Stimulated activated CD4-positive, alpha-beta T cell treated with anti-CD3 and anti-CD28 coated beads, Interleukin-4, amount 100 ng/mL, for 4 hours (primary cell): ENCODE data around the gene NDOR1.

Experiments
- DNase-seq, 2 experiments: peaks; one replicate each; pipeline ENCODE4 v3.0.0-alpha.2; 2020

Gene NDOR1

GRCh38 chr9:137221506-137222111 lies 16.1 kb downstream of the NDOR1 start:
- DNase-seq: peak in 1 of 2 experiments; percentile 29

DNA sequence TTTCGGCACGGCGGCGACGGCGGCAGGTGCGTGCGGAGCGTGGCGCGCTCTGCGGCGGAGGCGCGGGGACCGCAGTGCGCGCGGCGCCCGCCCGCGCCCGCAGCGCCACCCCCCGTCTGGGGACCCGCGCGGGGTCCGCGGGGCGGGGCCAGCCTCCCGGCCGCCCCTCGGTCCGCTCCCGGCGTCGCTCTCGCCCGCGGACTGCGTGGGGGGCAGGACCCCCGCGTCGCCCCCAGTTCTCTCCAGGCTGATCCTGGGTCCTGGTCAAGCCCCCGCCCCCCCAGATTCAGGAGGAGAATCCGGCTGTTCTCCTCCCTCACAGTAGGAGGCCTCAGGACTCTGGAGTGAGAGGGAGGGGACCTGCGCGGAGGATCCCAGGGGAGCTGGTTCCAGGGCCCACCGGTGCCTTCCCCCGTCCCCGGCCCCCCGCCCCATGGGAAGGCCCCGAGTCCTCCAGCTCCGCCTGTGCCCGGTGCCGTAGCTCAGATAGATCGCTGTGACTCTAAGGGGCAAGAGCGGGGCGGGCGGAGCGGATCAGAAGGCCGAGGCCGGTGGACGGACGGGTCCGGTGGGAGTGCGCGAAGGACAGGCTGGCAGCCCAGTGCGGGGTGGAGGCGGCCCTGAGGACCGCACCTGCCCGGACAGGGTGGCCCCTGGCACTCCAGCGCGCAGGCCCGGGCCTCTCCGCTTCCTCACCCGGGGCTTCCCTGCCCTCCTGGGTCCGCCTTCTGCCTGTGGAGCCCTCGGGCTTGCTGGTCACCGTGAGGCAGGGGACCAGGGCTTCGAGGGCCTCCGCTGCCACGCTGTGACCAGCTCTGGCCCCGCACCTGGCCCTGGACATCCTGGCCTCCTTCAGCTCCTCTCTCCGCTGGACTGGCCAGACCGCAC lies 16.9 kb downstream of the NDOR1 start, which contains the start of gene RNF208:
RNF208 (minus strand) TSS at position 51 of the 888 bp plus-strand sequence. CDS start 1,028 bp downstream, outside the sequence.
- DNase-seq: peak in 1 of 2 experiments; percentile 27

DNA sequence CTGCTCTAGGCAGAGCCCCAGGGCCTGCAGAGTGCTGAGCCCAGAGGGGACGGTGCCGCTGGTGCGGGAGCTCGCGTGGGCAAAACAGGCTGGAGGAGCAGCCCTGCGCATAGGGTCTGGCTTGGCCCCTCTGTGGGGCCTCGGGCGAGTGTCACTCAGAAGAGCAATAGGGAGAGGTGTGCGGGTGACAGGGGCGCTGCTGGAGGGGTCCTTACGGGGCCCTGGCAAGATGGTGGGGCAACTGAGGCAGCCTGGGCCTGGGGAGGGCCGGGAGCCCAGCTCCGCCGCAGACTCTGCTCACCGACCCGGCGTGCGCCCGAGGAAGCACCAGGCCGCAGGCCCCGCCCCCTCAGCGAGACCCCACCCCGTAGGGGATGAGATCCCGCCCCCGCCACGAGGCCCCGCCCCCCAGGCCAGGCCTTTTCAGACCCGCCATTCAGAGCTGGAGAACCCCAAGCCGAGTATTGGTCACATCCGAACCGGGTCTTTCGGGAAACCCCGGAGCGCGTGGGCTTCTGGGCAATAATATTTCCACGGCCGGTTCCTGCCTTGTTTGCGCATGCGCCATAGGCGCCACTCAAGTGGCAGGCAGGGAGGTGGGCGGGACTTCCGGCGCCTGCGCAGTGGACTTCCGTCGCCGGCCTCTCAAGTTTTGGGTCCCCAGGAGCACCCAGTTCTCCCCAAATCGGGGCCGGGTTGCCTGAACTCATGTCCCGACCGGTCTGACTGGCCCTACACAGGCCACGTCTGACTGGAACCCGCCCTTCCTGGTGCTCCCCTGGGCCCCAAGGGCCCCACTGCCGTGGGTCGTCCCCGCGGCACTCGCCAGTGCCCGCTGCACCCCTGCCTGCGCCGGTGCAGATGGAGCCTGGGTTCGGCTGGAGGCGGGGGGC lies 17.8 kb downstream of the NDOR1 start:
- DNase-seq: peak; percentile 99

DNA sequence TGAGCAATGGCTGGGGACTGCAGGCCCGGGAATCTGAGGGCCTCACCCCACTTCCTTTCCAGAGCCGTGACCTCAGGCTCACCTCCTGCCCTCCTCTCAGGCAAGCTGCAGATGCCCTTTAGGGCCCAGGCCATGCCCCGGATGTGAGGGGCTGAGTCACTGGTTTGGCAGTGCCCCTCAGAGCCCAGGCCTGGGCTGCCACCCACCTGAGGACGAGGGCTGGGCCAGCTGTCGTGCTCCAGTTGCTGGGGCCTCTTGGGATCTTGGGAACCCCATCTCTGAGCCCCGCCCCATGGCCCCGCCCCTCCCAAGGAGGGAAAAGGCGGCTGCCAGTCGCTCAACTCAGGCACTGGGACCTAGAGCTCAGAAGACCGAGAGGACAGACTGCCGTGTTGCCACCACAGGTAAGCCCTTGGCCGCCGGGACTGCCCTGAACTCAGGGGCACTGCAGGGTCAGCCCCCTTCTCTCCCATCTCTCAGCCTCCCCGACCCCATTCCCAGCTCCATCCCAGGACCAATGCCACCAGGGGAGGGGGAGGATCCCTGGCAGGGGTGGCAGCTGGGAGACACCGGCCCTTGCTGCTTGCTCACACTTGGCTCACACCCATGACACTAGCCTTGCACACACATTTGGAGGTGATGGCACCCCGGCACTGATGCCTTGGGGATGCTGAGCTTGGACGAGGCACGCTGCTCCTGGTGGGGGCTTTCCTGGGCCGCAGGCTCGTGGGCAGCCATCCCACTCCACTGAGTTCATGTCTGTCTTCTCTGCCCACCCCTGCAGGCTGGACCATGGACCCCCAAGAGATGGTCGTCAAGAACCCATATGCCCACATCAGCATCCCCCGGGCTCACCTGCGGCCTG lies 19.6 kb downstream of the NDOR1 start, which contains the start of gene CYSRT1:
CYSRT1 (plus strand) TSS at position 345 of the 865 bp plus-strand sequence; CDS start at position 793, 448 bp downstream.
- DNase-seq: no peak

- no peak for DNase-seq
Measured at GRCh38 chr9:137225699-137226331, 20.3 kb downstream of the NDOR1 start.

- DNase-seq: no peak
Measured at GRCh38 chr9:137226338-137227053, 21.0 kb downstream of the NDOR1 start.

DNA sequence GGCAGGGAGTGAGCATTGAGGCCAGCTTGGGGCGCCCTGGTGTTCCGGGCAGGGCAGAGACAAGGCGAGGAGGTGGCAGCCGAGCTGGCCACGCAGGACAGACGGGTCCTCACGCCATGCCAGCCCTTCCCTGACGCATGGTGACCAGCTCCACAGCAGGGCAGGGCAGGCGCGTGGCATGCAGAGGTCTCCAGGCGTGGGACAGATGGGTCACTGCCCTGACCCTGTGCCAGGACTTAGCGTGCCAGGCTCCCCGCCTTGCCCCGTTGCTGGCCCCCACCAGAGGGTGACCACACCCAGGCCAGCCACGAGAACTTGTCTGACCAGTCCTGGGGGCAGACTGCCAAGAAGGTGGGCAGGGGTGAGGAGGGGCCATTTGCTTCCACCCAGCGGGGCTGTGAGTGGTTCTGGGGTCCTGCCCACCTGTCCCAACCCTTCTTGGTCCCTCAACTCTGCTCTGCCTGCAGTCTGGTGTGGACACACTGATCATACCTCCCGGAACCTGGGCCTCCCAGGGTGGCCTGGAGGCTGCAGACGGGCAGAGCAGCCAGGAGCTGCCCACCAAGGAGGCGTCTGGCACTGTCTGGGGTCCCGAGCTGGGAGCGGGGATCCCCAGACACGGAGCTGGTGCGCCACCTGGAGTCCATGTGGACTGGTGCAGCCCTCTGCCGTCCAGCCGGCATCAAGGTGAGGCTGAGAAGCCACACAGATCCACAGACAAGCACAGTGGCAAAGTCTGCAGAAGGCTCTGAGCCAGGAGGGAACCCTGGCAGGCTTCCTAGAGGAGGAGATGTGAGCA lies 21.8 kb downstream of the NDOR1 start, which contains the start of gene RNF224:
RNF224 (plus strand) TSS at position 449 of the 799 bp plus-strand sequence. CDS start 834 bp downstream, outside the sequence.
- peak; percentile 77 for DNase-seq

DNA sequence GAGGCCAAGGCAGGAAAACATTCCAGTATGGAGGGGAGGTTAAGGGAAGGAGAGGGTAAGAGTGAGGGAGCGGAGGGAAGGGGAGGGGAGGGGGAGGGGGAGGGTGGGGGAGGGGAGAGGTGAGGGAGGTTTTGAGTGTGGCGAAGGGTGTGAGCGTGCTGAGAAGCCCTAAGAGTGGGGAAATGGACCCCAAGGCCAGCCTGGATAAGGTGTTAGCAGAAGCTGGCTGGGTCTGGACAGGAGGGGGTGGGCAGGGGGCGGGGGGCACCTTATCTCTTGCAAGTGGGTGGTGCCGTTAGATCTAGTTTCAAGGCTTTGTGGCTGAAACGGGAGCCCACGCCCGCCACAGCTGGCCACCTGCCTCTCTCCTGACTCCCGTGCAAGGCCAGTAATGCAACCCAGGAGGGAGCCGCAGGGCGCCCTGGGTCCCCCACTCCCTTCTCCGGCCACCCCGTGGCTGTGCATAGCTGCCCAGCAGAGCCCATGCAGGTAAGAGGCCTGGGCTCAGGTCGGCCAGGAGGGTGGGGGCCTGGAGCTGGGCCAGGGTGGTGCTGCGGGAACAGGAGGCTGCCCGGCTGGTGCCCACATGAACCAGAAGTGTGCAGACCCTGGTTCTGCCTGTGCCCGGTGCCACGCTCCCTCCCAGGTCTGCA lies 22.5 kb downstream of the NDOR1 start:
- no peak for DNase-seq

DNA sequence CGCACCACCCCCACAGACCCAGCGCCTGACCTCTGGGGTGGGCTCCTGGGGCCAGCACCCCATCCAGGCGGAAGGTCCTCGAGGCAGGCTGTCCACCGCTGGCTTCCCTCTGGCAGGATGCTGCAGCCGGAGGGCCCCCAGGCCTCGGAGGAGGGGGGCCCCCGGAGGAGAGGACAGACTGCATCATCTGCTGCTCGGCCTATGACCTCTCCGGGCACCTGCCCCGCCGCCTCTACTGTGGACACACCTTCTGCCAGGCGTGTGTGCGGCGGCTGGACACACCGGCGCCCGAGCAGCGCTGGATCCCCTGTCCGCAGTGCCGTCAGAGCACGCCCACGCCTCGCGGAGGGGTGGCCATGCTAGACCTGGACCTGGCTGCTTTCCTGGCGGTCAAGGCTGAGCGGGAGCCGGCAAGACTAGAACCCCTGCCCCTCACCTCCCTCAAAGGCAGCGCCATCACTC lies 23.0 kb downstream of the NDOR1 start:
- DNase-seq: no peak

DNA sequence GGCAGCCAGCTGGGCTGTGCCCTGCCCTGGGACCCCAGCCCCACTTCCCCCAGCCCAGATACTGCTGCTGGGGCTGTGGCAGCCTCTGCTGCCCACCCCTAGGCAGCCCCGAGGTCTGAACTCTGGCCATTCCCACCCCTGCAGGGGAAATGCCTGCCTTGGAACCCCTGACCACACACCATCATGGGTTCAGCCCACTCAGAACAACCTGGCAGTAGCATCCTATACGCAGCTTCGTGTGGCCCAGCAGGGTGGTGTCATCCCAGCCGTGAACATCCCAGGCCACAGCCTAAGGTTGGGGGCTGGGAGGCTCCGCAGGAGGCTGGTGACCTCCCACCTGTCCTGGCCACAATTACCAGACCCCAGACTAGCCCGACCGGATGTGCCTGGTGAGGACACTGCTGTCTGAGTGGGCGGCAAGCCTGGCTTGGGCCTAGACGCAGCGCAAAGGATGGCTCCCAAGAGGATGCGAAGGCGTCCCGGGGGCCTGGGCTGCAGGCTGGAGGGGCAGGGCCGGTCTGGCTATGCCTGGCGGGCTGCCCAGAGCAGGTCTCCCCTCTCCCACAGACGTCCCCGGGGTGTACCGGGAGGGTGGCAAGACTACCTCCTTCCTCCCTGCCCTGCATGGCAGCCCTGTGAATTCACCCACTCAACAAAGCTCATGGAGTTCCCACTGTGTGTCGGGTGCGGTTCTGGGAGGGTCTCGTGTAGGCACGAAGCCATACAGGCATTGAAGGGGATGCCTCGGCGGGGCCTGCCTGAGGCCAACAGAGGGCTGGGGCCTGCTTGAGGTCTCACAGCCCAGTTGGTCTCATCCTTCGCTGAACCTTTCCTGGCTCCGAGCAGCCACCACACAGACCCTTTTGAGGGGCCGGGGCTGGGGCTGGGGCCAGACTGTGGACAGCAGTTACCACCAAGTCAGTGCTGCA lies 23.7 kb downstream of the NDOR1 start:
- DNase-seq: no peak

GRCh38 chr9:137229903-137230704 lies 24.6 kb downstream of the NDOR1 start:
- DNase-seq: no peak

DNA sequence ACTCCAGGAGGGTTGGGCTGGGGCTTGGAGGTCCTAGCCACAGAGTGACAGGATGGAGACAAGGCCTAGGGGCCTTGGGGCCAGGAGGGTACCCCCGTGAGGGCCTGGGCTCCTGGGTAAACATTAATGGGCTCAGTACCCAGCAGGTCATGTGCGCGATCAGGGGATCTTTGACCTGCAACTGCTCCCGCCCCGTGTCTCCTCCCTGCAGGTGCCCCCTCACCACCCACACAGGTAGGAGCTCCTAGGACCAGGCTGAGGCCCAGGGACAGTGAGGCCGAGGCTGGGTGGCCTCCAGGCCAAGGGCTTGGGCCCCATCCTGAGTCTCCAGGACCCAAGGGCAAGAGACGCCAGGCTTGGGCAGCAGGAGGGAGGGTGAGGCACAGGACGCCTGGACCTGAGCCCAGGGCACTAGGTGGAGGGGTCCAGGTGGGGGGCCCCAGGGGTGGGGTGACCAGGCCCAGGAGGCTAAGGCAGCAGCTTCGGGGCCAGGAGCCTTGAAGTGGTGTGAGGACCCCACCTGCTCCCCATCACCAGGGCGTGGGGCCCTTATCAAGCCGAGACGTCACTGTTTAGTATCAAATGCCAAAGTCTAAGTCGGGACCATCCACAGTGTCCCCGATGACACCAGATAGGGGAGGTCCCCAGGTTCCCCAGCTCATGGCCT lies 25.3 kb downstream of the NDOR1 start, which contains the start of gene SLC34A3:
SLC34A3 (plus strand) TSS at position 197 of the 667 bp plus-strand sequence. CDS start 802 bp downstream, outside the sequence.
- no peak for DNase-seq

GRCh38 chr9:137231372-137232039 lies 26.0 kb downstream of the NDOR1 start:
- no peak for DNase-seq

DNA sequence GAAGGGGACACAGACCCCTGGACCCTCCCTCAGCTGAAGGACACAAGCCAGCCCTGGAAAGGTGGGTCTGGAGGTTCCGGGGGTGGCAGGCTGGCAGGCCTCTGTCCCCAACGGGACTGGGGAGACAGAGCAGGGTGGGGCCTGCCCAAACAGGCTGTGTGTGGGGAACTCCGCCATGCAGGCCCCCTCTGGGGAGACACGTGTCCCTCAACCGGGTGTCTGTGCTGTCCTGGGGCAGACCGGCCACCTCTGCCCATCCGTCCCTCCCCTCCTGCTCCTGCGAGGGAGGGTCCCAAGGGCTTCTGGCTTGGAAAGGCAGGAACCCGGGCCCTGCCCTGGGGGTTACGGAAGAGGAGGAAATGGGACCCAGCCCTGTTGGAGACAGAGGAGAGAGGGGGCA lies 26.6 kb downstream of the NDOR1 start:
- no peak for DNase-seq

- no peak for DNase-seq
Measured at GRCh38 chr9:137232510-137232909, 27.0 kb downstream of the NDOR1 start.
